ENCODE measurements around the gene STRBP.

The STRBP gene

DNA sequence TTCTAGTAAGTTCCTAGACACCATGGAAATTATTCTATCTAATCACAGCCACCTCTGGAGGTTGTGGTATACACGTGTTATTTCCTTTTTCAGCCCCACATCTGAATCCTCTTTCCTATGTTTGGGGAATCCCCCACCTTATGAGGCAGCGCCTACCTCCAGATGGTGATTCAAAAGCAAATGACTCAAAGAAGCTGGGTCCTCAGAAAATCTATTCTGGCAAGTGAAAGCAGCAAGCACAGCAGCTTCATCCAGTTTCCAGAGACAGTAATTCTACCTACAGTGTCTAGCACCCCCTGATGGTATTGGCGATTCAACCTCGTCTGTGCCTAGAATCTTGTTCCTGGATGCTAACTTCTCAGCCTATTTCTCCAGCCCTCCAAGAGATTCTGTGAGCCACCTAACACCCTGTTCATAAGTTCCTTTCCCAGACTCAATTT lies 43.0 kb downstream of the STRBP start:
- H3K4me3 ChIP-seq (ENCODE audit: low read length), result no peak overlapping the region
- TF ChIP-seq, protein P1, sequence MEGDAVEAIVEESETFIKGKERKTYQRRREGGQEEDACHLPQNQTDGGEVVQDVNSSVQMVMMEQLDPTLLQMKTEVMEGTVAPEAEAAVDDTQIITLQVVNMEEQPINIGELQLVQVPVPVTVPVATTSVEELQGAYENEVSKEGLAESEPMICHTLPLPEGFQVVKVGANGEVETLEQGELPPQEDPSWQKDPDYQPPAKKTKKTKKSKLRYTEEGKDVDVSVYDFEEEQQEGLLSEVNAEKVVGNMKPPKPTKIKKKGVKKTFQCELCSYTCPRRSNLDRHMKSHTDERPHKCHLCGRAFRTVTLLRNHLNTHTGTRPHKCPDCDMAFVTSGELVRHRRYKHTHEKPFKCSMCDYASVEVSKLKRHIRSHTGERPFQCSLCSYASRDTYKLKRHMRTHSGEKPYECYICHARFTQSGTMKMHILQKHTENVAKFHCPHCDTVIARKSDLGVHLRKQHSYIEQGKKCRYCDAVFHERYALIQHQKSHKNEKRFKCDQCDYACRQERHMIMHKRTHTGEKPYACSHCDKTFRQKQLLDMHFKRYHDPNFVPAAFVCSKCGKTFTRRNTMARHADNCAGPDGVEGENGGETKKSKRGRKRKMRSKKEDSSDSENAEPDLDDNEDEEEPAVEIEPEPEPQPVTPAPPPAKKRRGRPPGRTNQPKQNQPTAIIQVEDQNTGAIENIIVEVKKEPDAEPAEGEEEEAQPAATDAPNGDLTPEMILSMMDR (IDR thresholded peaks at IDR 0.05; ENCODE audit: insufficient read depth, low read depth, low read length, missing control alignments), result peak; percentile 68
- peak; percentile 90 for DNase-seq (ENCODE audit: low read depth)

DNA sequence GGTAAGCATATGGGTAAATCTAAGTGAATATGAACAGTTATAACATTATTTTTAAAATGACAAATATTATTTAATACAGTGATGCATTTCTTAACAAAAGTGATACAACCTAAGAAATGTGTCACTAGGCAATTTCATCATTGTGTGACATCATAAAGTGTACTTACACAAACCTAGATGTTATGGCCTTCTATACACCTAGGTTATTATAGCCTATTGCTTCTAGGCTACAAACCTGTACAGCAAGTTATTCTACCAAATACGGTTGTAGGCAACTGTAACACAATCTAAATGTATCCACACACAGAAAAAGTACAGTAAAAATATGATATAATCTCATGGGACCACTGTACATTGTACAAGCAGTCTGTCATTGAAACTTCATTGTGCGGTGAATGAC lies 48.3 kb downstream of the STRBP start:
- H3K4me3 ChIP-seq (ENCODE audit: low read length), result no peak overlapping the region
- TF ChIP-seq, protein P1 (IDR thresholded peaks at IDR 0.05; ENCODE audit: insufficient read depth, low read depth, low read length, missing control alignments), result no peak
- DNase-seq (ENCODE audit: low read depth), result peak; percentile 31

DNA sequence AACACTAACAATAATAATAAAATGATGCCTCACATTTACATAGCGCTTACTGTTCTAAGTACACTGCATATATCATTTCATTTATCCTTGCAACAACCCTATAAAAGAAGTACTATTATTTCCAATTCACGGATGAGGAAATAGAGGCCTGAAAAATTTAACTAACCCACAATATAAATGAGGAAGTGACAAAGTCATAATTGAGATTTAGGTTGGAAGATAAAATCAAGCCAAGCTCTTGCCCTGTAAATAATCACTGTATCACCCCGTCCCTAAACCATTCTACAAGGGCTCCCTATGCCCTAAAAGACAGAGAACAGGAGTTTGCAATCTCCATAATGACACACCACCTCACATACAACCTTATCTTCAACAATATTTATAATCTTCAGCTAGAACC lies 49.6 kb downstream of the STRBP start:
- DNase-seq (ENCODE audit: low read depth), result no peak
- TF ChIP-seq, protein P1 (IDR thresholded peaks at IDR 0.05; ENCODE audit: insufficient read depth, low read depth, low read length, missing control alignments), result no peak
- no peak overlapping the region for H3K4me3 ChIP-seq (ENCODE audit: low read length)

DNA sequence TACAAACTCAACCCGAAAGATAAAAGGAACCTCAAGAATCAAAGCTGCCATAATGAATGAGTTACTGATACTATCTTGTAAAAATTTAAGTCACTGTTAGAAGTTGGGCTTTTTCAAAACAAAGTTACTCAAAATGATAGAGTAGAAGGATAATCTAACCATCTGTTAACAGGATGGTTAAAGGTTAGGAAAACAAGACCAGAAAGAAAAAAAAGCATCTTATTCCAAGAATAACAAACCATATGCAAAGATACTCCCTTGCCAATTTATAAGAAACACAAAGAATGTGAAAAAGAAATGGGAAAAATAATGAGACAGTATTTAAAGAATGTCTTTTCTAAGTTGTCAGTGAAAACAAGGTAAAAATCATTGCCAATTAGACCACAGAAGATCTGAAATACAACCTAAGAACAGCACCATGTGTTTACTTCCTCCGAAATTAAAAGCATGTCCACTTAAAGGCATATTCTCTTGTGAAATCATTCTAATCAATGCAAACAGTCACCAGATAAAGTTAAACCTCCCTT lies 51.2 kb downstream of the STRBP start:
- no peak for DNase-seq (ENCODE audit: low read depth)
- TF ChIP-seq, protein P1 (IDR thresholded peaks at IDR 0.05; ENCODE audit: insufficient read depth, low read depth, low read length, missing control alignments), result no peak
- no peak overlapping the region for H3K4me3 ChIP-seq (ENCODE audit: low read length)

DNA sequence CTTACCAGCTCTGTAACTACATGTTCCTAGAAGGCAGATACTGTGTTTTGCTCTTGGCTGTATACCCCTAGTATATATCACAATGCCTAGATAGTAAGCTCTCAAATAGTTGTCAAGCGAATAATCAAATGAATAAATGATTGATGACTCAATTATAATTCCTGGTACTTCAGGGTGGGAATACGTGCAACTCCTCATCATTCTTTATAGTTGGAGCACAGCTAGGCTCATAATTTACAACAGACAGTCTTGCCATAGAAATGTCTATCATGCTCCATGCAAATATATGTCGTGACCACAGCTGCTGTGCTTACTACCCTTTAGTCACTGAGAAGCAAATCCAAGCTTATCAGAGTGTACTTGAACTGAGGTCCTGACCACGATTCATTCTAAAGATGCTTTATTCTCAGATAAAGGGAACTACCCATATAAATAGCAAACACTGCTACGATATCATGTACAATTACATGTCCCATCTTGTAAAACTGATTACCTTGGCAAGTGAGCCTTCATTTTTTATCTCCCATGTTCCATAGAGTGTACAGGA lies 52.1 kb downstream of the STRBP start:
- H3K4me3 ChIP-seq (ENCODE audit: low read length), result no peak overlapping the region
- TF ChIP-seq, protein P1 (IDR thresholded peaks at IDR 0.05; ENCODE audit: insufficient read depth, low read depth, low read length, missing control alignments), result no peak
- DNase-seq (ENCODE audit: low read depth), result peak; percentile 17

DNA sequence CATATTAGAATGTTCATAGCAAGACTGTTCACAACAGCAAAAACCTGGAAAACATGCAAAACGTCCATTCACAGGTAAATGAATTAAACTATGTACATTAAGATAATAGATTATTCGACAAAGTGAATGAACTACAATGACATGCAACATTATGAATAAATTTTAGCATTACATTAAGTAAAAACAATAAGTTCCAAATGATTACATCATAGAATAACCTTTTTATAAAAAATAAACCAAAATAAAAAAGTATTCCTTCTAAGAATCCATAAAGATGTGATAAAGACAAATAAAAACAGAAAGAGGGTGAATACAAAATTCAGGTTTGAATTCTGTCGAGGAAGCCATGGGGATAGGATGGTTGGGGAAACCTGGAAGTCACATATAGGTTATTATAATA lies 57.3 kb downstream of the STRBP start:
- TF ChIP-seq, protein P1 (IDR thresholded peaks at IDR 0.05; ENCODE audit: insufficient read depth, low read depth, low read length, missing control alignments), result no peak
- H3K4me3 ChIP-seq (ENCODE audit: low read length), result no peak overlapping the region
- DNase-seq (ENCODE audit: low read depth), result no peak

DNA sequence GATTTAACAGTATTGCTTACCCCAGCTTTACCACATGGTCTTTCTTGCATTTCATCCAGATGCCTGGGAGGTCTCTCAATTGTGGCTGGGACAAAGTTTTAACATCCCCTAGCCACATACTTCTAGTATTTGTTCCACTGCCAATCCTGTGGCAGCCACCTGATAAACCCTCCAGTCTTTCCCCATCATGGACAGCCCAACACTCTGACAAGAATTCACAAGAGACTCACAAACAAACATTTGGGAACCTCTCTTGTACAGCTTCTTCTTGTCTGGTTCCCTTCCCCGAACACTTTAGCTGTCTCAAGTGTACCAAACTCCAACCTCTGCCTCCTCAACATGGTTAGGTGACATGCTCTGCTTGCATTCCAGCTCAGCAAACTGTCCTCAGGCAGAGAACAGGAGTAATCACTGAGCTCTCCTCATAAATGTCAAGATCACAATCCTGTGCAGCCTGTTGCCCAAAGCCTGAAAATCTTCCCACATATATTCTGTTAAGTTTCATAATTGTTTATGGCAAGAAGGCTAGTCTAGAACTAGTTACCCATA lies 59.7 kb downstream of the STRBP start:
- TF ChIP-seq, protein P1 (IDR thresholded peaks at IDR 0.05; ENCODE audit: insufficient read depth, low read depth, low read length, missing control alignments), result no peak
- no peak for DNase-seq (ENCODE audit: low read depth)
- no peak overlapping the region for H3K4me3 ChIP-seq (ENCODE audit: low read length)

Measured in epithelial cell of esophagus (primary cell).